HepG2 (cell line): Measurements from ENCODE around the gene TTC31. TPM values are rescaled to one million over a fixed set of nuclear protein-coding genes. Genes with fewer than 3 reads are reported as not detected.

Experiments
- ATAC-seq: fragments of 200-7000 bp; cut with Tn5 transposase; 3 replicates; pipeline ENCODE4 v1.9.1; 2020; ENCODE audit warnings: mild to moderate bottlenecking, moderate library complexity
- BruUV-seq: library from RNA; stranded (reverse); fragments of 400-500 nt; replicated peaks from 2 replicates; lab custom pipeline; 2021; lab: Mats Ljungman, UMichigan
- CTCF ChIA-PET: fragments of 300-600 bp; formaldehyde crosslinking; extraction: SDS; loops from one replicate; lab custom pipeline; 2021; ENCODE audit warnings: low total read pairs, inconsistent platforms, low intra/inter-chr PET ratio; lab: Yijun Ruan, JAX
- POLR2A ChIA-PET: fragments of 350-600 bp; sonication (Branson Sonifier 250); formaldehyde crosslinking; loops from one replicate; lab custom pipeline; 2020; ENCODE audit warnings: antibody characterized with exemption, inconsistent platforms; lab: Yijun Ruan, JAX
- DNase-seq: peaks from one replicate; pipeline ENCODE4 v3.0.0-alpha.2; 2015; ENCODE audit warnings: low spot score
- FAIRE-seq: peaks from 3 replicates; lab custom pipeline; 2011; peaks lifted over from hg19 to GRCh38; lab: Jason Lieb, UNC
- H2AFZ ChIP-seq: one replicate; pipeline ENCODE4 v1.6.1; 2011; ENCODE audit warnings: low read length, inconsistent platforms
- H3K27ac ChIP-seq: fragments of 300-600 bp; 3 replicates; pipeline ENCODE4 v1.8.0; 2011; ENCODE audit warnings: mixed run types, mild to moderate bottlenecking, mixed read lengths, low read length, inconsistent platforms; ENCODE audit not compliant: insufficient read depth; ENCODE audit errors: extremely low read length
- H3K27me3 ChIP-seq, 2 experiments: fragments of 200-600 bp in 1 of 2; 2 replicates in 1 of 2; 3 replicates in 1 of 2; pipeline versions ENCODE4 v1.6.0 to v1.8.0; 2011; ENCODE audit warnings: low read length in 2 of 2, mild to moderate bottlenecking in 2 of 2, moderate library complexity in 2 of 2, inconsistent platforms in 1 of 2; ENCODE audit not compliant: insufficient read depth in 2 of 2, control insufficient read depth in 1 of 2
- H3K36me3 ChIP-seq, 2 experiments: fragments of 200-600 bp in 1 of 2; replicated peaks in 1 of 2; 2 replicates in 1 of 2; 3 replicates in 1 of 2; pipeline versions ENCODE4 v1.5.1 to v1.8.0; 2011; ENCODE audit warnings: low read length in 2 of 2, inconsistent platforms in 1 of 2; ENCODE audit not compliant: insufficient read depth in 2 of 2, control insufficient read depth in 1 of 2
- H3K4me1 ChIP-seq: 2 replicates; pipeline ENCODE4 v1.5.1; 2012; ENCODE audit warnings: low read length, inconsistent platforms; ENCODE audit not compliant: insufficient read depth
- H3K4me2 ChIP-seq: 2 replicates; pipeline ENCODE4 v1.6.0; 2011; ENCODE audit warnings: low read depth, low read length, inconsistent platforms
- H3K4me3 ChIP-seq, 3 experiments: fragments of 200-600 bp in 1 of 3; sonication (generic), shearing (Covaris generic) in 1 of 3; replicated peaks in 1 of 3; 2 replicates each; pipeline ENCODE4 v1.5.1; 2011 to 2016; ENCODE audit warnings: low read length in 3 of 3, inconsistent platforms in 2 of 3, low read depth in 2 of 3, mild to moderate bottlenecking in 2 of 3, control low read depth in 1 of 3, mixed read lengths in 1 of 3; ENCODE audit not compliant: insufficient read depth in 1 of 3
- H3K79me2 ChIP-seq: one replicate; pipeline ENCODE4 v1.6.1; 2011; ENCODE audit warnings: low read length, inconsistent platforms; ENCODE audit not compliant: insufficient read depth
- H3K9ac ChIP-seq: 2 replicates; pipeline ENCODE4 v1.6.0; 2011; ENCODE audit warnings: mild to moderate bottlenecking, low read depth, low read length, inconsistent platforms; ENCODE audit not compliant: insufficient read depth
- H3K9me3 ChIP-seq: 2 replicates; pipeline ENCODE4 v1.5.1; 2012; ENCODE audit warnings: mild to moderate bottlenecking, low read length
- H4K20me1 ChIP-seq: 2 replicates; pipeline ENCODE4 v1.6.0; 2011; ENCODE audit warnings: inconsistent platforms, mild to moderate bottlenecking, low read length, moderate library complexity; ENCODE audit not compliant: insufficient read depth
- CENPX ChIP-seq: sonication (generic); formaldehyde crosslinking; IDR thresholded peaks from 2 replicates; pipeline ENCODE4 v1.9.0; 2021; ENCODE audit warnings: mild to moderate bottlenecking, missing genetic modification reagents, moderate library complexity
- HNF4A ChIP-seq: sonication (generic); formaldehyde crosslinking; IDR thresholded peaks from 2 replicates; pipeline ENCODE4 v1.4.0; 2020; ENCODE audit warnings: missing genetic modification reagents
- MXI1 ChIP-seq: IDR thresholded peaks from 3 replicates; pipeline ENCODE4 v1.6.1; 2012; ENCODE audit warnings: low read depth, low read length, inconsistent platforms, borderline replicate concordance
- NFE2 ChIP-seq: sonication (generic); formaldehyde crosslinking; IDR thresholded peaks from 2 replicates; pipeline ENCODE4 v1.4.0; 2020; ENCODE audit warnings: missing genetic modification reagents
- POLR2A ChIP-seq, 2 experiments: IDR thresholded peaks; 2 replicates each; pipeline ENCODE4 v1.6.1; 2011; ENCODE audit warnings: low read depth in 2 of 2, low read length in 2 of 2, mild to moderate bottlenecking in 1 of 2, moderate library complexity in 1 of 2; ENCODE audit not compliant: insufficient read depth in 1 of 2
- SIN3A ChIP-seq: IDR thresholded peaks from 2 replicates; pipeline ENCODE4 v1.6.1; 2011; ENCODE audit warnings: low read depth, mild to moderate bottlenecking, control low read depth, low read length, borderline replicate concordance
- SMAD9 ChIP-seq: sonication (generic); formaldehyde crosslinking; IDR thresholded peaks from 2 replicates; pipeline ENCODE4 v1.5.1; 2020; ENCODE audit warnings: mild to moderate bottlenecking, missing genetic modification reagents
- SOX13 ChIP-seq, 3 experiments: fragments of 450-650 bp in 1 of 3; sonication (generic) in 1 of 3; formaldehyde crosslinking in 1 of 3; IDR thresholded peaks in 2 of 3; conservative IDR thresholded peaks in 1 of 3; 2 replicates each; pipeline versions ENCODE4 v1.5.0 to v1.6.1; 2016 to 2020; ENCODE audit warnings: antibody characterized with exemption in 1 of 3, mild to moderate bottlenecking in 1 of 3, missing compliant biosample characterization in 1 of 3, missing genetic modification reagents in 1 of 3, moderate library complexity in 1 of 3
- SOX6 ChIP-seq, 2 experiments: fragments of 450-650 bp in 1 of 2; sonication (generic) in 1 of 2; formaldehyde crosslinking in 1 of 2; IDR thresholded peaks; 2 replicates each; pipeline versions ENCODE4 v1.4.0 to v1.6.1; 2017 to 2020; ENCODE audit warnings: antibody characterized with exemption in 1 of 2, mild to moderate bottlenecking in 1 of 2, missing genetic modification reagents in 1 of 2
- WIZ ChIP-seq: sonication (generic); formaldehyde crosslinking; IDR thresholded peaks from 2 replicates; pipeline ENCODE4 v1.5.1; 2020; ENCODE audit warnings: mild to moderate bottlenecking, missing genetic modification reagents
- XRCC5 ChIP-seq: fragments of 200-400 bp; formaldehyde crosslinking; optimal IDR thresholded peaks from 2 replicates; pipeline ENCODE3; 2017; ENCODE audit warnings: mild to moderate bottlenecking, low read length
- ZNF333 ChIP-seq: sonication (generic); formaldehyde crosslinking; IDR thresholded peaks from 2 replicates; pipeline ENCODE4 v1.4.0; 2020; ENCODE audit warnings: mild to moderate bottlenecking, missing genetic modification reagents, borderline replicate concordance
- WGBS: methylation state at CpG from one replicate; pipeline ENCODE4 v1.1.6; 2017; ENCODE audit warnings: low lambda C conversion rate; 5-methylcytosine and 5-hydroxymethylcytosine counted together
- in situ Hi-C: cut with HindIII; loops from 2 replicates; pipeline ENCODE4 v1.10.0; 2017; ENCODE audit warnings: low pct_unique_long_range_greater_than_20kb; ENCODE audit not compliant: extremely low pct_ligation_motif_present
- intact Hi-C: fragments of 100-400 bp; cut with micrococcal nuclease; formaldehyde crosslinking; loops from one replicate; pipeline ENCODE4 v1.10.0; 2022; ENCODE audit not compliant: unreplicated experiment
- polyA plus RNA-seq, 8 experiments: library from polyadenylated mRNA; depleted of rRNA in 3 of 8; stranded (reverse) in 7 of 8; unstranded in 1 of 8; fragments of >200 nt; fragmentation: Illumina TruSeq in 4 of 8; extraction: Trizol in 4 of 8; gene quantifications; 2 replicates each; pipeline versions ENCODE4 v1.2.1 to v1.2.3, GENCODE V29; 2011 to 2016; ENCODE audit warnings: low read depth in 4 of 8, missing spikeins in 1 of 8, mixed read lengths in 1 of 8; ENCODE audit not compliant: insufficient read depth in 1 of 8
- total RNA-seq, 5 experiments: library from RNA; depleted of rRNA; stranded (reverse); fragments of >200 nt; fragmentation: Illumina TruSeq; extraction: Trizol; gene quantifications; 2 replicates each; pipeline ENCODE4 v1.2.3, GENCODE V29; 2016; ENCODE audit warnings: low read depth in 1 of 5
- TF ChIP-seq, protein P1 (sequence below): sonication (generic); formaldehyde crosslinking; IDR thresholded peaks from 2 replicates; pipeline ENCODE4 v1.8.1; 2023; ENCODE audit warnings: mild to moderate bottlenecking, moderate library complexity, missing genetic modification reagents
- TF ChIP-seq, protein P2 (sequence below): sonication (generic); formaldehyde crosslinking; IDR thresholded peaks from 2 replicates; pipeline ENCODE4 v1.4.0; 2020; ENCODE audit warnings: missing genetic modification reagents, low read depth, mild to moderate bottlenecking, borderline replicate concordance
- TF ChIP-seq, protein P3 (sequence below): sonication (generic); formaldehyde crosslinking; IDR thresholded peaks from 2 replicates; pipeline ENCODE4 v1.8.0; 2022; ENCODE audit warnings: missing genetic modification reagents, mild to moderate bottlenecking, moderate library complexity, borderline replicate concordance

The TTC31 gene
- total and polyA plus RNA-seq, 2 of the 13 experiments (the other 11 are each of a cell fraction or from before 2014, with no cell fraction given) = 28.3 to 39.5 TPM

DNA sequence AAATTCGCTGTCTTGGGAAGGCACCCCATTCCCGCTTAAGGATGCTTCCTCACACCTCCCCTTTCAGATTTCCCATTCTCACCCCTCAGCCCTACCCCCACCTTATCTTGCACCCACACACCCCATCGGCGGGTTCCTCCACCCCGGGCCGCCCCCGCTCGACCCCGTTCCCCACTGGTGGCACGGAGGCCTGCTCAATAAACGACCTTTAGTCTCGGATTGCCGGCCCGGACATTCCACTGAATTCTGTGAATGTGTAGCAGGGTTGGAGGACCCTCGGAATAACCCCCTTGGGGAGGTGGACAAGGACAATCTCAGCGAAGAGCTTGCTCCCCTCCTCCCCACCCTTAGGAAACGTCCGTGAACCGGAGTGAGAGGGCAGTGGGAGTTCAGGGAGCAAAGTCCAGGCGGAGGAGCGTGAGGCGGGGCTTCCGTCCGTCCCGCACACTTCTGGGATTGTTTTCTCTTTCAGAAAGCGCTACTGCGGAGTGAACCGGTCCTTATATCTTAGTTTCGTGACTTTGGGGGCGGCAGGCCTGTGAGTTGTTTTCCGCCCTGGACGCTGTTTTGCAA is 19.4 kb downstream of the TTC31 start:
- peaks cover 54% of the 10 kb centered on the region for H3K79me2 ChIP-seq
- H3K27me3 ChIP-seq = no peaks in the 10 kb centered on the region; a peak in 1 of 5 replicates
- BruUV-seq = no TSS peak
- peak overlapping the region; percentile 89 for H3K27ac ChIP-seq
- no peaks in the 10 kb centered on the region; a peak in 3 of 5 replicates for H3K36me3 ChIP-seq
- peaks cover 75% of the 10 kb centered on the region for H3K4me1 ChIP-seq
- H3K9ac ChIP-seq = peak overlapping the region; percentile 83
- peak overlapping the region; percentile 92 for H3K4me2 ChIP-seq
- WGBS = under 1% methylated on average over 31 of the region's 32 CpGs
- no peak overlapping the region for H2AFZ ChIP-seq
- DNase-seq = peak; percentile 86
- ChIA-PET CTCF (interaction anchor here (1.5 to 2.9 kb wide), 2 partner anchors 13 to 19 kb away, joined by 5 to 20 read pairs; partner anchors contain the start of genes CCDC142 and TTC31), POLR2A (interaction anchor here (1.0 to 16.5 kb wide), 15 partner anchors 8 to 76 kb away, joined by 5 to 795 read pairs (median 23); partner anchors contain the start of genes AUP1, CCDC142, DQX1 and HTRA2)
- H4K20me1 ChIP-seq = no peaks in the 10 kb centered on the region
- no peaks in the 10 kb centered on the region for H3K9me3 ChIP-seq
- ATAC-seq = peak; percentile 22
- peak; percentile 96 for FAIRE-seq
- in situ Hi-C loops = no loop called here
- H3K4me3 ChIP-seq = peak overlapping the region; percentile 67 to 86 (median 82)
- intact Hi-C loops = loop anchor here (1.0 kb wide), 1 partner anchor 19 kb away; the partner anchor contains the start of gene TTC31
- TF ChIP-seq SMAD9 (CRISPR knock-in tag) (no peak), MXI1 (peak; percentile 77; the same call in 1 of the 3 replicates), HNF4A (CRISPR knock-in tag) (peak; percentile 99), SIN3A (peak; percentile 78; the same call in 1 of the 2 replicates), XRCC5 (peak; percentile 83), SOX6 (IDR thresholded peaks at IDR 0.05) (no peak), SOX6 (CRISPR knock-in tag; IDR thresholded peaks at IDR 0.05) (peak; percentile 68; the same call in 1 of the 2 replicates), ZNF333 (CRISPR knock-in tag) (no peak), POLR2A (IDR thresholded peaks at IDR 0.05; ENCODE audit: insufficient read depth in 1 of 2, low read depth in 2 of 2, low read length in 2 of 2) (peak in 1 of 2 experiments; percentile 75; a peak in 2 of 4 replicates), WIZ (no peak), CENPX (CRISPR knock-in tag) (no peak), NFE2 (CRISPR knock-in tag) (no peak), SOX13 (IDR thresholded peaks at IDR 0.05) (no peak), SOX13 (CRISPR knock-in tag; conservative IDR thresholded peaks at IDR 0.05 in 1 of 2, IDR thresholded peaks at IDR 0.05 in 1 of 2) (peak in 1 of 2 experiments; percentile 75; a peak in 2 of 4 replicates)
- TF ChIP-seq, protein P1, sequence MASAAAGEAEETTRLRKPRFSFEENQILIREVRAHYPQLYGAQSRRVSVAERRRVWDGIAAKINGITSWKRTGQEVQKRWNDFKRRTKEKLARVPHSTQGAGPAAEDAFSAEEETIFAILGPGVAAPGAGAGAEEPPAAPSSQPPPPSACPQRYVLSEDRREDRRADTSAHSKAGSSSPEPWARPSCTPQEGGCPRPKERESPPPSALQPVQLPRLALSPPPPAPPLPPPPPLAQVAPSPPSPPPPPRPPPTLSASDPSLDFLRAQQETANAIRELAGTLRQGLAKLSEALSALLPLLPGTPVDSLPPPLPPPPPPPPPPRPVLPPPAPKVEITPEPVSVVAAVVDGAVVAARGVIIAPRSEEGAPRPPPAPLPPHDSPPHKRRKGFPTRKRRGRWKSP = no peak
- TF ChIP-seq, protein P2, sequence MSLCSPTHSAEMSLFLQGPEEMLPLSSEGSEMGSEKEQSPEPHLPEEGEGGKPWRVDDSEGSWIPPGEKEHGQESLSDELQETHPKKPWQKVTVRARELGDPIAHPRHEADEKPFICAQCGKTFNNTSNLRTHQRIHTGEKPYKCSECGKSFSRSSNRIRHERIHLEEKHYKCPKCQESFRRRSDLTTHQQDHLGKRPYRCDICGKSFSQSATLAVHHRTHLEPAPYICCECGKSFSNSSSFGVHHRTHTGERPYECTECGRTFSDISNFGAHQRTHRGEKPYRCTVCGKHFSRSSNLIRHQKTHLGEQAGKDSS (CRISPR knock-in tag) = peak; percentile 73; the same call in 1 of the 2 replicates
- TF ChIP-seq, protein P3, sequence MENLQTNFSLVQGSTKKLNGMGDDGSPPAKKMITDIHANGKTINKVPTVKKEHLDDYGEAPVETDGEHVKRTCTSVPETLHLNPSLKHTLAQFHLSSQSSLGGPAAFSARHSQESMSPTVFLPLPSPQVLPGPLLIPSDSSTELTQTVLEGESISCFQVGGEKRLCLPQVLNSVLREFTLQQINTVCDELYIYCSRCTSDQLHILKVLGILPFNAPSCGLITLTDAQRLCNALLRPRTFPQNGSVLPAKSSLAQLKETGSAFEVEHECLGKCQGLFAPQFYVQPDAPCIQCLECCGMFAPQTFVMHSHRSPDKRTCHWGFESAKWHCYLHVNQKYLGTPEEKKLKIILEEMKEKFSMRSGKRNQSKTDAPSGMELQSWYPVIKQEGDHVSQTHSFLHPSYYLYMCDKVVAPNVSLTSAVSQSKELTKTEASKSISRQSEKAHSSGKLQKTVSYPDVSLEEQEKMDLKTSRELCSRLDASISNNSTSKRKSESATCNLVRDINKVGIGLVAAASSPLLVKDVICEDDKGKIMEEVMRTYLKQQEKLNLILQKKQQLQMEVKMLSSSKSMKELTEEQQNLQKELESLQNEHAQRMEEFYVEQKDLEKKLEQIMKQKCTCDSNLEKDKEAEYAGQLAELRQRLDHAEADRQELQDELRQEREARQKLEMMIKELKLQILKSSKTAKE (CRISPR knock-in tag) = peak; percentile 94
